HCT116 (cell line): ENCODE data around the gene SH3D21.

Experiments used
- ELF1 ChIP-seq: IDR thresholded peaks from 2 replicates; pipeline ENCODE4 v1.6.1; 2012; ENCODE audit warnings: low read depth, borderline replicate concordance
- EZH2 ChIP-seq: fragments of 200-600 bp; sonication (generic); IDR thresholded peaks from 2 replicates; pipeline ENCODE4 v1.6.1; 2017; ENCODE audit warnings: antibody characterized with exemption, mixed run types
- EZH2phosphoT487 ChIP-seq: fragments of 200-600 bp; IDR thresholded peaks from 2 replicates; pipeline ENCODE4 v1.6.1; 2018; ENCODE audit warnings: antibody characterized with exemption, borderline replicate concordance
- POLR2A ChIP-seq: IDR thresholded peaks from 2 replicates; pipeline ENCODE4 v1.7.0; 2011; ENCODE audit warnings: borderline replicate concordance; ENCODE audit not compliant: insufficient read depth, insufficient read length; ENCODE audit errors: extremely low read depth
- POLR2AphosphoS5 ChIP-seq: IDR thresholded peaks from 2 replicates; pipeline ENCODE4 v1.6.1; 2011; ENCODE audit warnings: mild to moderate bottlenecking, low read depth, low read length, moderate library complexity
- RAD21 ChIP-seq: IDR thresholded peaks from 2 replicates; pipeline ENCODE4 v1.6.1; 2012; ENCODE audit warnings: low read depth, mild to moderate bottlenecking
- SIN3A ChIP-seq: IDR thresholded peaks from 2 replicates; pipeline ENCODE4 v1.6.1; 2012; ENCODE audit warnings: low read depth
- SRF ChIP-seq: IDR thresholded peaks from 2 replicates; pipeline ENCODE4 v1.6.1; 2012; ENCODE audit warnings: low read depth
- TF ChIP-seq, protein P1 (sequence below), 3 experiments: fragments of 200-600 bp in 1 of 3; sonication (generic) in 1 of 3; IDR thresholded peaks in 2 of 3; conservative IDR thresholded peaks in 1 of 3; 2 replicates each; pipeline ENCODE4 v1.5.1; 2012 to 2017; ENCODE audit warnings: low read depth in 2 of 3, low read length in 2 of 3, antibody characterized with exemption in 1 of 3, borderline replicate concordance in 1 of 3, control low read depth in 1 of 3, mild to moderate bottlenecking in 1 of 3, mixed read lengths in 1 of 3, mixed run types in 1 of 3, moderate library complexity in 1 of 3; ENCODE audit not compliant: insufficient read depth in 1 of 3
- TF ChIP-seq, protein P2 (sequence below): IDR thresholded peaks from 2 replicates; pipeline ENCODE4 v1.6.1; 2012; ENCODE audit warnings: low read depth
- TF ChIP-seq, protein P3 (sequence below): IDR thresholded peaks from 2 replicates; pipeline ENCODE4 v1.6.1; 2011; ENCODE audit warnings: mild to moderate bottlenecking, low read length, moderate library complexity; ENCODE audit not compliant: insufficient replicate concordance; ENCODE audit errors: extremely low read depth

DNA sequence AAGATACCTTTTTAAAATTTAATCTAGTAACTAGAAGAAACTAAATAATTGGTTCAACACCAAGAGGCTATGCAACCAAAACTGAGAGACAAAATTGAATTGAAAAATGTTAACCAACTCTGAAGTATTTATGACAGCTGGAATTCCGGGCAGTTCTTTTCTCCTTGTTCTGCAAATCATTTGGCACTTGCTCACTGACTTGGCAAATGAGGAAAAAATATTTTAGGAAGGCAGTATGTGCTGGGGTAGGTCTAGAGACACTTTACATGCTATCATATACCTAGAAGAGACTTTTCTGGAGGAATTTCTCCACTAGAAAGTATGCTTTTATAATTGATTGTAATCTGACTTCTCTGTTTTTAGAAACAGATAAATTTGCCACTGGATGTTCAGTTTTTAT, 22.1 kb upstream of the SH3D21 start:
- no peak for TF ChIP-seq SRF
- TF ChIP-seq, protein P1, sequence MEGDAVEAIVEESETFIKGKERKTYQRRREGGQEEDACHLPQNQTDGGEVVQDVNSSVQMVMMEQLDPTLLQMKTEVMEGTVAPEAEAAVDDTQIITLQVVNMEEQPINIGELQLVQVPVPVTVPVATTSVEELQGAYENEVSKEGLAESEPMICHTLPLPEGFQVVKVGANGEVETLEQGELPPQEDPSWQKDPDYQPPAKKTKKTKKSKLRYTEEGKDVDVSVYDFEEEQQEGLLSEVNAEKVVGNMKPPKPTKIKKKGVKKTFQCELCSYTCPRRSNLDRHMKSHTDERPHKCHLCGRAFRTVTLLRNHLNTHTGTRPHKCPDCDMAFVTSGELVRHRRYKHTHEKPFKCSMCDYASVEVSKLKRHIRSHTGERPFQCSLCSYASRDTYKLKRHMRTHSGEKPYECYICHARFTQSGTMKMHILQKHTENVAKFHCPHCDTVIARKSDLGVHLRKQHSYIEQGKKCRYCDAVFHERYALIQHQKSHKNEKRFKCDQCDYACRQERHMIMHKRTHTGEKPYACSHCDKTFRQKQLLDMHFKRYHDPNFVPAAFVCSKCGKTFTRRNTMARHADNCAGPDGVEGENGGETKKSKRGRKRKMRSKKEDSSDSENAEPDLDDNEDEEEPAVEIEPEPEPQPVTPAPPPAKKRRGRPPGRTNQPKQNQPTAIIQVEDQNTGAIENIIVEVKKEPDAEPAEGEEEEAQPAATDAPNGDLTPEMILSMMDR (IDR thresholded peaks at IDR 0.05 in 2 of 3, conservative IDR thresholded peaks at IDR 0.05 in 1 of 3; ENCODE audit: borderline replicate concordance in 1 of 3, insufficient read depth in 1 of 3, low read depth in 2 of 3, low read length in 2 of 3): no peak
- no peak for TF ChIP-seq POLR2AphosphoS5
- no peak for TF ChIP-seq POLR2A
- TF ChIP-seq, protein P2, sequence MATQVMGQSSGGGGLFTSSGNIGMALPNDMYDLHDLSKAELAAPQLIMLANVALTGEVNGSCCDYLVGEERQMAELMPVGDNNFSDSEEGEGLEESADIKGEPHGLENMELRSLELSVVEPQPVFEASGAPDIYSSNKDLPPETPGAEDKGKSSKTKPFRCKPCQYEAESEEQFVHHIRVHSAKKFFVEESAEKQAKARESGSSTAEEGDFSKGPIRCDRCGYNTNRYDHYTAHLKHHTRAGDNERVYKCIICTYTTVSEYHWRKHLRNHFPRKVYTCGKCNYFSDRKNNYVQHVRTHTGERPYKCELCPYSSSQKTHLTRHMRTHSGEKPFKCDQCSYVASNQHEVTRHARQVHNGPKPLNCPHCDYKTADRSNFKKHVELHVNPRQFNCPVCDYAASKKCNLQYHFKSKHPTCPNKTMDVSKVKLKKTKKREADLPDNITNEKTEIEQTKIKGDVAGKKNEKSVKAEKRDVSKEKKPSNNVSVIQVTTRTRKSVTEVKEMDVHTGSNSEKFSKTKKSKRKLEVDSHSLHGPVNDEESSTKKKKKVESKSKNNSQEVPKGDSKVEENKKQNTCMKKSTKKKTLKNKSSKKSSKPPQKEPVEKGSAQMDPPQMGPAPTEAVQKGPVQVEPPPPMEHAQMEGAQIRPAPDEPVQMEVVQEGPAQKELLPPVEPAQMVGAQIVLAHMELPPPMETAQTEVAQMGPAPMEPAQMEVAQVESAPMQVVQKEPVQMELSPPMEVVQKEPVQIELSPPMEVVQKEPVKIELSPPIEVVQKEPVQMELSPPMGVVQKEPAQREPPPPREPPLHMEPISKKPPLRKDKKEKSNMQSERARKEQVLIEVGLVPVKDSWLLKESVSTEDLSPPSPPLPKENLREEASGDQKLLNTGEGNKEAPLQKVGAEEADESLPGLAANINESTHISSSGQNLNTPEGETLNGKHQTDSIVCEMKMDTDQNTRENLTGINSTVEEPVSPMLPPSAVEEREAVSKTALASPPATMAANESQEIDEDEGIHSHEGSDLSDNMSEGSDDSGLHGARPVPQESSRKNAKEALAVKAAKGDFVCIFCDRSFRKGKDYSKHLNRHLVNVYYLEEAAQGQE: no peak
- no peak for TF ChIP-seq RAD21
- TF ChIP-seq EZH2: no peak
- no peak for TF ChIP-seq ELF1
- TF ChIP-seq, protein P3, sequence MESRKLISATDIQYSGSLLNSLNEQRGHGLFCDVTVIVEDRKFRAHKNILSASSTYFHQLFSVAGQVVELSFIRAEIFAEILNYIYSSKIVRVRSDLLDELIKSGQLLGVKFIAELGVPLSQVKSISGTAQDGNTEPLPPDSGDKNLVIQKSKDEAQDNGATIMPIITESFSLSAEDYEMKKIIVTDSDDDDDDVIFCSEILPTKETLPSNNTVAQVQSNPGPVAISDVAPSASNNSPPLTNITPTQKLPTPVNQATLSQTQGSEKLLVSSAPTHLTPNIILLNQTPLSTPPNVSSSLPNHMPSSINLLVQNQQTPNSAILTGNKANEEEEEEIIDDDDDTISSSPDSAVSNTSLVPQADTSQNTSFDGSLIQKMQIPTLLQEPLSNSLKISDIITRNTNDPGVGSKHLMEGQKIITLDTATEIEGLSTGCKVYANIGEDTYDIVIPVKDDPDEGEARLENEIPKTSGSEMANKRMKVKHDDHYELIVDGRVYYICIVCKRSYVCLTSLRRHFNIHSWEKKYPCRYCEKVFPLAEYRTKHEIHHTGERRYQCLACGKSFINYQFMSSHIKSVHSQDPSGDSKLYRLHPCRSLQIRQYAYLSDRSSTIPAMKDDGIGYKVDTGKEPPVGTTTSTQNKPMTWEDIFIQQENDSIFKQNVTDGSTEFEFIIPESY: no peak
- TF ChIP-seq SIN3A: no peak
- TF ChIP-seq EZH2phosphoT487: no peak
